GM19240 (cell line): Measurements from ENCODE around the gene ANK3.

Experiments used
- DNase-seq: peaks from one replicate; pipeline ENCODE4 v3.0.0; 2011; ENCODE audit warnings: low spot score; ENCODE audit not compliant: insufficient read length

Gene ANK3

DNA sequence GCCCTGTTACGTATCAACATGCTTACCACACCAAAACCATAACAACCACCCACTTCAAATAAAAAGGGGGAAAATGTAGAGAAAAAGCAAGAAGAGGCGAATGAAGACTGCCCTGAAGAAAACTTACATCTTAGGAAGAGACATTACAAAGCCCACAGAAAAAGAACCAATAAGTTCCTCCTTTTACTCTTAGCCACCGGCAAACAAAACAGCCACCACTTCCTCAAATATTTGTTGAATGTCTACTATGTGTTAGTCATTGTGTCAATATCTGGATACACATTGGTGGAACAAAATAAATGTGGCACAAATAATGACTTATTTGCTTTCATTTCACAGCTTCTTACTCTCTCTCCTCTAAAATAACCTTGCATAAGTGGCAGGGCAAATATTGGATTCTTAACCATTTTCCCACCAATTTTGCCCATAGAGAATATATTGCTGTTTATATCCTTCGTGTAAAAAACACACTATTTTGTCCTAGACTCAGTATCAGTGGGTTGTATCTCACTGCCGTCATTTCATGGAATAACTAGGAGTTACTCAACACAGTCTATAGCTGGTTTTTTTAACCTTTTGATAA is 106.8 kb downstream of the ANK3 start:
- DNase-seq: no peak

DNA sequence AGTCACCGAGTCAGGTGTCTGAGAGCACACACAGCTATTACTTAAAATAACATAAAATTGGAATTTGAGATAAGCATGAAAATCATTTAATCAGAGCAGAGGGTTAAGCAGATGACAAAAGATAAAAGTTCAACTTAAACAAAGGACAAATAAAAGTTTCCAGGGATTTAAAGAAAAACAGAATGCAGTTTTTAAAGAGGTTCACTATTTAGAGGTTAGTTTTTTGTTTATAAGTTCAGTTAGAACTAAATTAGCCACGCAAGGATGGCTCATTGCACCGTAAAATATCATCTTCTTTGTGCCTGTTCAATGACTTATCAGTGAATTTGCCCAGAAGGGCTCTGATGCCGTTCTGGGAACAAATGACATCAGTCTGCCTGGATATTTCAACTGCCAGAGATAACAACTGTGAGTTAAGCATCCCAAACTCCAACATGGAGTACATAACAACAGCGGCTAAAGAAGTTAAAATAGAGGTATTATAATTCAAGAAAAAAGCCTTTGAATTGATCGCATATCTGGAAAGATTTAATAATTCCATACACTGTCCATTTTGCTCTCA is 107.8 kb downstream of the ANK3 start:
- no peak for DNase-seq

DNA sequence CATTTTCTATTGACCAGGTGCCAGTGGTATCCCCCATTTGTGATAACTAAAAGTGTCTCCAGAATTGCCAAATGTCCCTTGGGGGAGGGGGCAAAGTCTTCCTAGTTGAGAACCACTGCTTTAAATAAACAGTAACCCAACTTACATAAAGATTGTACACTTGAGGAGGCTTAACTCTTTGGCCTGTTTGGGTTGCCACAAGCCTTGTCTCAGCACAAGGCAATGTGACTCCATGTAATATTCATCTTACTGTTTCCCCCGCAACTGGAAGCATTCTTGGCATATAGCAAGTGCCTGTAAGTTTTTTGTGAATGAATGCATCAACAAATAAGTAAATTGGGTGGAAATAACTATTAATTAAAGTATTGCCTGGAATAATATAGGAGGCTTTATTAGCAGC is 108.3 kb downstream of the ANK3 start:
- DNase-seq: no peak

DNA sequence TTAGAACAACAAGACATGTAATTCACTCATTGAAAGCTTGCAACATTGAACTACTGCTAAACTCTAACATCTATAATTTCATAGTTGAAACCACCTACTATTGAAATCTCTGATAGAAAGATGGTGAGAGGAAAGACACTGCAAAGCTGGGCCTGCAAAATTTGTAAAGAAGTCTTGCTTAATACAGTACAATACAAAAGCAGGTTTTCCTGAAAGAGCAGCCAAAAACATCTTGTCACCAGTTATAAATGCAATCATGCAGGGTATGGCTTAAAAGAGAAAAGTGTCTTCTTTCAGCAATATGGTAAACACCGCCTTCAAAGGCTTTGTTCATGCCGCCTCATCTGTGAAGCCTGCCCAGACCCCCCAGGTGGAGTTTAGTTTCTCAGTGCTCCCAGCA is 109.2 kb downstream of the ANK3 start:
- no peak for DNase-seq

- no peak for DNase-seq
Measured at GRCh38 chr10:60277656-60278055, 112.0 kb downstream of the ANK3 start.

GRCh38 chr10:60276232-60276631 is 113.4 kb downstream of the ANK3 start:
- no peak for DNase-seq

GRCh38 chr10:60271319-60272040 is 118.2 kb downstream of the ANK3 start:
- no peak for DNase-seq

- no peak for DNase-seq
Measured at GRCh38 chr10:60270426-60270825, 119.2 kb downstream of the ANK3 start.

DNA sequence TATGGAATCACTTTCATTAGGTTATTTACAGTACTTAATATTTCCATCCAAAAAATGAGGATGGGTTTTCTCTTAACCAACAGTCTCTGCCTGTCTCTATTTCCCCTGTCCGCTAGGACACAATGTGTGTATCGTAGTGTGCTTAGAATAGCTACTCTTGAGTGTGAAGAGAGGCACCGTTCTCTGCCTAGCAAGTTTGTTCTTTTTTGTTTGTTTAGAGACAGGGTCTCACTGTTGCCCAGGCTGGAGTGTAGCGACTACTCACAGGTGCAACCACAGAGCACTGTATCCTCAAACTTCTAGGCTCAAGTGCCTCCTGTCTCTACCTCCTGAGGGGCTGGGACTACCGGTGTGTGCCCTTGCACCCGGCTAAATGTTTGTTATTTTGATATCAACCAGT is 121.9 kb downstream of the ANK3 start:
- no peak for DNase-seq

- DNase-seq: no peak
Measured at GRCh38 chr10:60266513-60266912, 123.2 kb downstream of the ANK3 start.

GRCh38 chr10:60262647-60263126 is 127.0 kb downstream of the ANK3 start:
- DNase-seq: no peak

DNA sequence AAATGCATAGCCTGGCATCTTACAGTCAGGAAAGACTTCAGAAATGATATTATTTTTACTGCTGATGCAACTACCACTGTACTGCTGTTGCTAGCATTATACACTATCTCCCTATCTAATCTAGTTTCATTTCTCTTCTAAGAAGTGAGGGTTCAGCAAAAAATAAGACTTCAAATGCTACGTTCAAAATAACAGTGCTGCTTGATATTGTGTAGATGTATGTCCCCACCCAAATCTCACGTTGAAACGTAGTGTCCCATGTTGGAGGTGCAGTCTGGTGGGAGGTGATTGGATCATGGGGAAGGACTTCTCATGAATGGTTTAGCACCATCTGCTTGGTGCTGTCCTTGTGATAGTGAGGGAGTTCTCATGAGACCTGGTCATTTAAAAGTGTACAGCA is 129.4 kb downstream of the ANK3 start:
- DNase-seq: no peak

GRCh38 chr10:60258429-60258797 is 131.3 kb downstream of the ANK3 start:
- DNase-seq: no peak

DNA sequence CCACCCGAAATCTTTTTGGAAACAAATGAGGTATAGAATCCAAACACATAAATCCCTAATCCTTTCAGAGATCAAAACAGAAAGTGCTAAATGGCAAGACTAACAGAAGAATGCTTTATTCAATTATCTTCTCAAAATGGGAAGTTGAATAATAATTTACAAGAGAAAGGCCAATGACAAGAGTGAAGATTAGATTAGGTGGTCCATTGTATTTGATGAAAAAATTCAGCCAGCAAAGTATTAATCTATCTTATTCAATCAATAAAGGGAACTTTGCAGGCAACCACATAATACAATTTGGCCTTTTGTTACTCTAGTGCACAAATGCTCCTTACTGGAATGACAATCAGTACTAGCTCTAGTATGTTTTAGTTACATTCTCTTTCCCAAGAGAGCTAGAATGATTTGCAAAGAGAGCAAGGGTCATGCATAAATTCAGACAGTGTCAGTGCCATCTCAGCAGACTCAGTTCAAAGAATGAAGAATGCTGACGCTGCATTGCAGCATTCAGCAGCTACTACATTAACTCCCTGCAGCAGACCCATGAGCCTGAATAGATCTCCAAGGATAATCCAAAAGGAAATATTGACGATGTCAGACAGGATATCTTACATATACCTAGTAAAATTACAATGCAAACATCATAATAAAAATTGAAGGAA is 131.8 kb downstream of the ANK3 start:
- DNase-seq: no peak

DNA sequence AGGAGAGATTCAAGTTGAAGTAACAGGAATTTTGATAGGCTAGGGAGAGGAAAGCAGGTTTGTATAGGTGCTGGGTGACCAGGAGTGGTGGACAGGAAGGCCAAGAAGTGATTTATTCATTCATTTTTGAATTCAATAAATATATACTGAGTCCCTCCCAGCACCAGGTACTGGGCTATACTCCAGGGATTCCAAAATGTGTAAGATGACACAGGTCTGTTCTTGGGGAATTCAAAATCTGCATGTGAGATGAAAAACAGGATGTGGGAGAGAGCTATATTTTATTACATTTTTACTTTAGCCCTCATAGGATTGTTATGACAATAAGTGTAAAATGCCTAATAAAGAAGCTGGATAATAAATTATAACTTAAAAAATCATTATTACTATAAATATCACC is 134.9 kb downstream of the ANK3 start:
- DNase-seq: no peak

DNA sequence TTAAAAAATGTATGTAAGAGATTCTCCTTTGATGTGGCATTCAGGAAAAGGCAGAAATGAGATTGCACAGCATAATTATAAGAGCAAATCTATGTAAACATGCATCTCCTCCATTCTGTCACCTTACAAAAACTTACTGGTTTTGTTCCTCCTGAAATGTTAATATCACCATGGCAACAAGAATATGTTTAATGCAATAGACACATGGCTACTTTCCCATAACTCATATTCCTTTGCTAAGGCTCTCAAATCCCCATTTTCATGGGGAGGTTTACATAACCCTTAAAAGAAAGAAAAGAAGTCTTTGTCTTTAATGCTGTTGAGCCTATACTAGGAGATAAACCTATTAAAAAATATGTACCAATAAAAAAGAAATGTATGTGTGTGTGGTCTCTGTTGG is 136.2 kb downstream of the ANK3 start:
- no peak for DNase-seq

DNA sequence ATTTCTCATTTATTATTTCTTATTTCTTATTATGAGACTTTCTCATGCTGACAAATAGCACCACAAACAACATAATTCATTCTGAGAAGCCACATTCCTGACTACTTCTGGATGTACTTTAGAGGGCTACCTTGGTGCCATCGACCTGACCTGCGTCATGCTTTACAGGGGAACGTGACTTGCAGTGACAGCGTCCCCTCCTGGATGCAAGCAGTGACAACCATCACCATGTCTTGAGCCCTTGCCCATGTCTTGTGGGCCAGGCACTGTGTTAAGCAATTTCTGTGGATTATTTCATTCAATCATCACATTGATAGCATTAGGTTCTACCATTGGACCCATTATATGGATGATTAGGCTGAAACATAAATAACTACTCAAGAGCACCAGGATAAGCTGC is 137.0 kb downstream of the ANK3 start:
- DNase-seq: no peak

GRCh38 chr10:60246382-60246781 is 143.3 kb downstream of the ANK3 start:
- DNase-seq: no peak

DNA sequence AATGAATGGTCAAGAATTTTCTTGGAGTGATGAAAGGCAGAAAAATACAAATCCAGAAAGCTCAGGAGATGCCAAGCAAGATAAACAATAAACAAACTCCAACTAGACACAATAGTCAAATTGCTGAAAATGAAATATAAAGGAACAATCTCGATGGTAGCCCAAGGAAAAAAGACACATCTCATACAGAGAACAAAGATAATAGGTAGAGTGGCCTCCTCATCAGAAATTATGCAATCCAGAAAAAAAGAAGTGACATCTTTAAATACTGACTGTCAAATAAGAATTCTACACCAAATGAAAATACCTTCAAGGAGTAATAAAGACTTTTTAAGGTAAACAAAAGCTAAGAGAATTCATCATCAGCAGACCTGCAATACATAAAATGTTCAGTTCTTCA is 150.4 kb downstream of the ANK3 start:
- no peak for DNase-seq

DNA sequence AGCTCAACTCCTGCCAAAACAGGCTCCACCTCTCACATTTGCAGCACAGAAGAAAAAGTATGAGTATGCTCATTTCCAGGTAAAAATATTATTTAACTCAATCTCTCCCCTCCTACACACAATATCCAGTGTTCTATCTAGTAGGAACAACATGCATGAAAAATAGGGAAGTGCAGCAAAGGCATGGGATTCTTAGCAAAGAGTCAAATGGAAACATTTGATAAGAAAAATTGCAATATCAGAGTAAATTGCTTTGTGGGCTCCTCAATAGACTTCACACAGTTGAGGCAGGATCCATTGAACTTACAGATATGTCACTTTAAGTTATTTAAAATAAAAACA is 150.9 kb downstream of the ANK3 start:
- no peak for DNase-seq

GRCh38 chr10:60237977-60238758 is 151.5 kb downstream of the ANK3 start:
- peak; percentile 11 for DNase-seq
